IPS DF 4.7 (cell line): ENCODE measurements around the gene TMEM72.

Source experiments
- DNase-seq: peaks from one replicate; pipeline ENCODE4 v3.0.0-alpha.2; 2013; ENCODE audit warnings: low spot score; ENCODE audit errors: extremely low read depth

Gene TMEM72

GRCh38 chr10:44966816-44967509, 55.8 kb downstream of the TMEM72 start:
- no peak for DNase-seq

GRCh38 chr10:44967616-44968015, 56.5 kb downstream of the TMEM72 start:
- no peak for DNase-seq

GRCh38 chr10:44968091-44968490, 57.0 kb downstream of the TMEM72 start:
- DNase-seq, result no peak

GRCh38 chr10:44968500-44969400, 57.6 kb downstream of the TMEM72 start:
- DNase-seq, result no peak

DNA sequence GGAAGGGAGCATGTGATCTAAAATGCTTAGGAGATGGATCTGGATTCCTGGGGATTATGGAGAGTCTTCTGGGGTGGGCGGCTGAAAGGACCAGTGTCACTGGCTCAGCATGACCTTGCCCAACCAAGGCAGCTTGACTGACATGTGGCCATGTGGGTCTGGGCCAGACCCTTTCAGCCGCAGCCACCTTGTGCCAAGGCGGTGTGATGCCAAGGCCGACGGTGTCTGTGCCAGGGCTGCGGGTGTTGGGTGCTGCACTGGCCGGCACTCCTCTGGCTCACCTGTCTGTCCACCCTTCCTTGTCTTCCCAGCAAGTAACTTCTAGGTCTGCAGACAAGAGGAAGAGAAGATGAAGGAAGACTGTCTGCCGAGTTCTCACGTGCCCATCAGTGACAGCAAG, 58.7 kb downstream of the TMEM72 start:
- DNase-seq, result no peak

- DNase-seq, result no peak
Measured at GRCh38 chr10:44970812-44971395, 59.8 kb downstream of the TMEM72 start.

DNA sequence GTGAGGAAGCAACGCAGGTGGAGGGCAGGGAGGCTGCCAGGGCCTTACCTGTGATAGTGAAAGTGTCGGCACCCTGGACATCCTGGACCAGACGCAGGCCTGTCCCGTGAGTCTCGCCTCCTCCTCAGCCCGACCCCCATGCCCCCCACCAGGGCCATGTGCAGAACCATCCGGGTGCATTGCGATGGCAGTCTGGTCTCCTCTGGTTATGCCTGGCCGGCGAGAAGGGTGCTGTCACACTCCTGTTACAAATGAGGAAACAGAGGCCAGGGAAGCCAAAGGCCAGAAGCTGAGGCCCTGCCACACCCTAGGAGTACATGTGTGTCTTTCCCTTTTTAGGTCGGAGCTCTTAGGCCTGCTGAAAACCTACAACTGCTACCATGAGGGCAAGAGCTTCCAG, 60.3 kb downstream of the TMEM72 start:
- DNase-seq, result no peak

- no peak for DNase-seq
Measured at GRCh38 chr10:44971935-44972757, 61.0 kb downstream of the TMEM72 start.

GRCh38 chr10:44972874-44973306, 61.8 kb downstream of the TMEM72 start:
- DNase-seq, result no peak

DNA sequence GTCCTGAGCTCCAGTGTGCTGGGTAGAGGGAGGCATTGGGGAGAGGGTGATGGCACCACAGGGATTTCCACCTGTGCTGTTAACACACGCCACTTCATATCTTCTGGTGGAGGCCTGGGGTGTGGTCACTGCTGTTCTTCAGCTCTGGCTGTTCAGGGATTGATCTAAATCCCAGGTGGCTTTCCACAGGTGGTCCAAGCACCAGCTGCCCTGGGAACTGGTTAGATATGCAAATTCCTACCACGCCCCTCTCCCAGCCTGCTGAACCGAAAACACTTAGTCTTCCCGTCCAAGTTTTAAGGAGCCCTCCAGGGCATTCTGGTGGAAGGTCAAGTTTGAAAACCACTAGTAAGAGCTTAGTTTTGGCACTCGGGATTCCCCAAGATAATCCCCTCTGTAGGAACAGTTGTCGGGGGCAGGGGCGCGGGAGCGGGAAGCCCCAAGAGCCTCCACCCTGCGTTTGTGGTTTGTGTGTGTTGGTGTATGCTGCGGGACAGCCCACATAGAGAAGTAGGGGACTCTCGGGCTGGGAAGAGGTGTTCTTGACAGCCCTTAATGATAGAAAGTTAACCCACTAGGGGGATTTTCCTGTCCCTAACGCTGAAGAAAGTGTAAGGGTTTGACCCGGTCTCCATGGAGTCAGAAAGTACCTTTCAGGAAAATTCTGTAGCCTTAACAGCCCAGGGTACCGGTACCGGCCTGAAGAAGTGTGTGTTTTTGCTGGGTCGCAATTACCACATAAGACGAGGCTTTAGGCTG, 62.4 kb downstream of the TMEM72 start:
- DNase-seq, result no peak

DNA sequence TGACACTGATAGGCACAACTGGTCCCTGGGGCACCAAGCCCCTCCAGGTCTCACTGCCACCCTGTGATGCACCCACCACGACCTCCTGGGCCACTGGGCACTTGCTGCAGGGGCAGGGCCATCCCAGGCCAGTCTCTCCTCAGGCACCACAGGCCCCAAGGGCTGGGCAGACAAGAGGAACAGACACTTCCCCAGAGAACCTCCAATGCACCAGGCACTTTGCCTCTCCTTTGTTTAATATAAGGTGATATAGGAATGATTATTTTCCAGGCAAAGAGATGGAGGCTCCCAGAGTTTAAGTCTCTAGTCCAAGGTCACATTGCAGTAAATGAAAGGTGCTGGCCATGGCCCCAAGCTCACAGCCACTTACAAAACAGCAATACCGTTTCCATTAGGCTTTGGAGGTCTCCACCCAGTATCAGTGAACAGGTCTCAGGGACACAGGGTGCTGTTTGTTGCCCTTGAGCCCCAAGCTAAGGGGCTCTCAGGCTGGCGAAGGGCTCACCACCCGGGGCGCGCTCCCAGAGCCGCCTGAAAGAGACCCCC, 63.0 kb downstream of the TMEM72 start:
- DNase-seq, result no peak

DNA sequence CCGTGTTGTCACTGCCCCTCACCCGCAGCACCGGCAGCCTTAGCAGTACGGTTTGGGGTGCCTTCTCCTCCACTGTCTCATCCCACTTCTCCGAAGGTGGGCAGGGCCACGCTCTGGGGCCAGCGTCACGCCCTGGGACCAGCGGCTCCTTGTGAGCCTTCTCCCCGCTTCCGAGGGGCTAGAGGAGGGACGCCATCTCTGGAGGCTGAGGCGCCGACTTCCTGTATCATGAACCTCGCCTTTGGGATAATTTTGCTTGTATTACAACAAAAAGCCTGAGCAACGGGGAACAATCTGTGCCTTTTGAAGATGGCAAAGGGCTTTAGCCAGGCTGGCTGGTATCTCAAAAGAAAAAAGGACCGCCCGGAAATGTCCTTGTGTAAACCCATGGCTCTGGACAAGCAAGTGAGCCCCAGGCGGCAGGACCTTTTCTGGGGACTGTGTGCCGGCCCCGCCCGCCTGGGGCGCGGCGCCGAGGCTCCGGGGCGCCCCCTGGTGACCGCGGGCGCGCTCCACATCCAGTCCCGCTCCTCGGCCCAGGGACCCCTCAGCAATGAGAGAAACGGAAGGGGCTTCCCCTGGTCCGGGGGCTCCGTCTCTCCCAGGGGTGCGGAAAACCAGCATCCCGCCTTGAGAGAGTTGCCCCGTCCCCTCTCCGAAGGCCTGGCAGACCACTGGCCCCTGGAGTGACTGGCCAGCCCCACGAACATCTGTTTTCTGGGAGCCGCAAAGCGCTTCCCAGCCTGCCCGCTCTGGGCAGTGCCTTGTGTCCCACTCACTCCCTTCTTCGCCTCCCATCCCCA, 63.7 kb downstream of the TMEM72 start:
- DNase-seq, result no peak

DNA sequence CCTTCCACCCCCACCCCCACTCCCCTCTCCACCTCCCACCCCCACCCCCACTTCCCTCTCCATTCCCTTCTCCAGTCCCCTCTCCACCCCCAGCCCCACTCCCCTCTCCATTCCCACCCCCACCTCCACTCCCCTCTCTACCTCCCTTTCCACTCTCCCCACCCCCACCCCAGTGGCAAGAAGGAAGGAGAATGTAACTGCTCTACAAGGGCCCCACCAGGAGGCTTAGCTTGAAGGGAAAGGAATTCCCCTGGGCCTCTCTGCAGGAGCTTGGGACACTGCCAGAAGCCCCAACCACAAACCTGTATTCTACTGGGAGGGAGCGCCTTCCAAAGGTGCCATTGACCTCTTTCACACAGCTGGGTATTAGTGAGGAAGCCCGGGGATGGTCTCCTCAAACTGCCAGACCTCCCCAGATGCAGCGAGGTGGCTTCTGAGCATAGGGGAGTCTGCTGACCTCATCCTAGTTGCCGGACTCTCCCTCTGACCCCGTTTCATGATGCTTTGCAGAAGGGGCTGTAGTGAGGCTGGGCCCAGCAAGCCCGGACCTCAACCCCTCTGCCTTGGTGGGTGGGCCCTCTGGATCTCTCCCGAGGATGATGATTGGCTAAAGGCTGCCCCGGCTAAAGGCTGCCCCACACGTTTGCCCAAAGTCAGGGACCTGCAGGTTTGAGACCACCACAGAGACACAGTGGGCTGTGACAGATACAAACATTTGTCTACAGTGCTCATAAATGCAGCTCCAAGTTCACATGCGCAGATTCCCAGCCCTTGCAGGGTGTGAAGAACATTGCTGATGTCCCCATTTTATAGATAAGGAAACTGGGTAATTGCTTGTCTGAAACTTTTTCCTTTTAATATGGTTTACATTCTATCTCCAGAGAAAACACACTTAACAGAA, 64.5 kb downstream of the TMEM72 start:
- DNase-seq, result no peak

DNA sequence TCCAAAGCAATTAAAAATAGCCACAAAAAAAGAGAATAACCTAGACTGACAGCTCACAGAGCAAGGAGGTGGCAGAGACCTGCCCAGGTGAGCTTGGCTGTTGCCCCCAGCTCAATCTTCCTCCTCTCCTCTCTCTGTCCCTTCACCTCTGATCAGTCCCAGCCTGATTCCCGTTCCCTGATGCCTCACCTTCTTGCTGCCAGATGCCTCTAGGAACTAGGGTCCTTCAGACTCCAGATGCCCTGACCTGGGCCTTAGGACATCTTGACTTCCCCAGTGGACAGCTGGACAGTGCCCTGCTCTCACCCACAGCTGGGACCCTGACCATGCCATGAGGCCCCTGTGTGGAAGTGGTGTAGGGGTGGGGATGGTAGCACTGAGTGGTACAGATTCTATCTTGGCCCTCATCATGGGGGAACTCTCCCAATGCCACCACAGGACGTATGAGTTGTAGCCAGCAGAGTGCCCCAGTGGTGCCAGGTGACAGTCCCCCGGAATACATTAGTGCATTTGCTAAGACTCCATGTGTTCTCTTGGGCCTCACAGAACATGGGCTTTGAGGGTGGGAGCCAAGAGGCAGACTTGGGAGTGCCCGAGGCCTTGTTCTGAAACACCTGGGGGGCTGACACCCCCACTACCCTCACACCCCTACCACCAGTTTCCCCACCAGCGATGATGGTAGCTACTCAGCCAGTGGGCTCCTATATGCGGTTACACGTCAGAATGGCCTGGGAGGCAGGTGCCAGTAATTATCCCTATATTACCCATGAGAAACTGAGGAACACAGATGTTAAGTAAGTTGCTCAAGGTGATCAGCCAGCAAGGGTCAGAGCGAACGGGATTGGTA, 65.4 kb downstream of the TMEM72 start:
- DNase-seq, result no peak

GRCh38 chr10:44977287-44978212, 66.4 kb downstream of the TMEM72 start:
- DNase-seq, result no peak

DNA sequence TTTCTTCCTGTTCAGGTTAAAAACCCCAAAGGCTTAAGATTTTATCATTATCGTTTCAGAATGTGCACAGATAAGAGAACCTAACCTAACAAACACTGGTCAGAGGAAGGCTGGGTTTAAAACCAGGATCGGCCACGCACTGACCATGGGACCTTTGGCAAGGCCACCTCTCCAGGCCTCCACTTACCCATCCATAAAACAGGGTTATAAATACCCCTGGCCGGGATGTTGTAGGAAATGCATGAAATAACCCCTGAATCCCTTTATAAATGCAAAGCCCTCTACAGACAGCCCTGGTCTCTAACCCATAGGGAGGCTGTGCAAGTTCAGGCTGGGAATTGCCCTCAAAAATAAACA, 67.1 kb downstream of the TMEM72 start:
- no peak for DNase-seq
